Measurements from ENCODE around the gene HNRNPUL2.

The HNRNPUL2 gene

DNA sequence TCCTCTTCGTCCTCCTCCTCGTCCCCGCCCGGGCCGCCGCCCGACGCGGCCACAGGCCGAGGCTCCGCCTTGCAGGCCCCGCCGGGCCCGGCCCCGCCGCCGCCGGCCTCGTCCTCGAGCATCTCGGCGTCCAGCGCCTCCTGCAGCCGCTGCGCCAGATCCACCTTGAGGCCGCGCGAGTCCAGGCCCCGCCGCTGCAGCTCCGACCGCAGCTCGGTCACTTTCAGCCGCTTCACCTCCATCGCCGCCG is 417 bp downstream of the HNRNPUL2 start:
- no peak for DNase-seq (ENCODE audit: low spot score)

DNA sequence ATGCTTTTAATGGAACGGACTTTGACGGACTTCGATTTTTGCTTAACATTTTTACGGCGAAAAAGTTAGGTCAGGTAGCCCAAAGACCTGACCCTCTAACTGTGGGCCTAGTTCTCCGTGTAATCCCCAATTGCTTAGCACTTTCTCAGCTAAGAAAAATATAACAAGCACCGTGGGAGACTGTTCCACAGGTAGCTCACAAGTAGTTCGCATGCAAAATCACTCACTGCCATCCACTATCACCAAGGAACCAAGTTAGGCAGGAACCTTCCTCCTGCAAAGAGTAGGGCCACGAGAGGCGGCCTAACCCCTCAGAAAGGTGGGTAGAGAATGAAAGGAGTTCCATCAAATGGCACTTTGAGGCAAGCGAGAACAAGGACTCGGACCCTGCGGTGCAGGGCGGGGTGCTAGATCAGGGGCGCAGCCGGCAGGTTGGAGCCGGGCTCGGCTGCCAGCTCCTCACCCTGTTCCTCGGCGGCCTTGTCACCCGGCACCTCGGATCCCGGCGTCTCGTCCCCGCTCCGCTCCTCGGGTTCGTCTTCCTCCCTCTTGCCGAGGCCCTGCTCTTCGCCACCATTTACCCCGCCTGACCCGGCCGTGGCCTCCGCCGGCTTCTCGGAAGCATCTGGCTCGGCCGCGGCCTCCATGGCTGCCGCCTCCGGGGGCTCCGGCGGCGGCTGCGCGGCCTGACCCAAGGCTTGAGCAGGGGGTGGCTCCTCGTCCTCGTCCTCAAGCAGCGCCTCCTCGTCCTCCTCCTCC is 922 bp downstream of the HNRNPUL2 start:
- no peak for DNase-seq (ENCODE audit: low spot score)

GRCh38 chr11:62725646-62726045 is 1.6 kb downstream of the HNRNPUL2 start:
- DNase-seq (ENCODE audit: low spot score), result no peak

- no peak for DNase-seq (ENCODE audit: low spot score)
Measured at GRCh38 chr11:62724171-62724570, 3.1 kb downstream of the HNRNPUL2 start.

DNA sequence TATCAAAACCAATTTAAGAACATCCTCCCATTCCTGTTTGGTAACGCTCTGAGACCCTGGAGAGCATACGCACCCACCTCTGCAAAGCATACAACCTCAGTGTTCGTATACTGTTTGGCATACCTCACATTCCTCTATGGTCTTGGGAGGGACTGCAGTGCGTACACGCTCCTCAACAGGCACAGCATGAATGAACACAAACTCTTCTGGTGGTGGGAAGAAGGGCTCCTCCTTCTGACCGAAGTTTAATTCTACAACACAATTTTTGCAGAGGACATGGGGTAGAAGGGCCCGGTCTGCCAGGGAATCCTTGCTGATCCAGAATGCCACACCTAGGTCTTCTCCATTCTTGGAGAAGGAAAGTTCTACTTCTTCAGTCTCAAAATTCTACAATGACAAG is 5.3 kb downstream of the HNRNPUL2 start:
- DNase-seq (ENCODE audit: low spot score), result no peak

DNA sequence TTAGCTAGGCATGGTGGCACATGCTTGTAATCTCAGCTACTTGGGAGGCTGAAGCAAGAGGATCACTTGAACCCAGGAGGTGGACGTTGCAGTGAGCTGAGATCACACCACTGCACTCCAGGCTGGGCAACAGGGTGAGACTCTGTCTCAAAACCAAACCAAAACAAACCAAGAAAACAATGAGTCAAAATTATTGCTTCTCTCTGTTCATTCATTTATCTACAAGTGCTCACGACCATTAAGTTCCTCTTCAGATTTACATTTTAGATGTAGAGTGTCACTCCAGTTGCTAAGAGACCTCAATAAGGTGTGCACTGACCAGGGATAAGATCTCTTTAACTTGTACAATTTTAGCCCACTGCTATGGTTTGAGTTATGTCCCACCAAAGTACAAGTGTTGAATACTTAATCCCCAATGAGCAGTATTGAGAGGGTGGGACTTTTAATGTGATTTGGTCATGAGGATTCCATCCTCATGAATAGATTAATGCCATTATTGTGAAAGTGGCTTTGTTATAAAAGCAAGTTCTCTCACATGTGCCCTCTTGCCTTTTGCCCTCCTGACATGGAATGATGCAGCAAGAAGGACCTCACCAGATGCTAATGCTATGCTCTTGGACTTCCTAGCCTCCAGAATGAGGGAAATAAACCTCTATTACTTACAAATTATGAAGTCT is 7.8 kb downstream of the HNRNPUL2 start:
- no peak for DNase-seq (ENCODE audit: low spot score)

DNA sequence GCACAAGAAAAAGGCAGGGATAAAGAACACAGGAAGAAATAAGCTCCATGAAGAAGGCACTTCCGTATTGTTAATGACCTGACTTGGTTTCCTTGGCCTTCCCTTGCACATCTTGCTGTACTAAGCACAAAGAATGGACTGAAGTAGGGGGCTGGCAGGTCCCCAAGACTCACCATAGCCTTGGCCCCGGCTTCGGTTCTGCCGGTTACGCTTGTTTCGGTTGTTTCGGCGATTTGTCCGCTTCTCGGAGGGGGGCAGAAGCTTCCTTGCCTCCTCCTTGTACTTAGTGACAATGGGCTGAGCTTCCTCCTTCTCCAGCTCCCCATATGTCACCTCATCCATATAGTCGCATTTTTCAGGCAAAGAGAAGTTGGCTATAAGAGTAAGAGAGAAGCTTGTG is 10.4 kb downstream of the HNRNPUL2 start:
- DNase-seq (ENCODE audit: low spot score), result no peak

DNA sequence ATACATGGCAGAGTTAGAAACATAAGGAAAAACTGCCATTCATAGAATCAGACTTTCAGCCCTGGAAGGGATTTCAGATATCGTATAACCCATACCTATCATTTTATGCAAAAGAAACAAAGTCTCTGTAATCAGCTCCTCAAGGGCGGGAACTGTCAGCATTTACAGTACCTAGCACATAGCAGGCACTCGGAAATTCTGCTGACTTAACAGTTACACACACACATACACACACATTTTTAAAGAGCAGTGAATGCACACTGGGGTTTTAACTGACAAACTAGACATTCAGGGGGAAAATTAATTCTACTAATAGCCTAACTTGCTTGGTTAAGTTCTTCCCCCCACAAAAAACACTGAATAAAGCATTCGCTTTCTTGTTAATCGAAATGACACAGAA is 11.1 kb downstream of the HNRNPUL2 start:
- DNase-seq (ENCODE audit: low spot score), result no peak

- DNase-seq (ENCODE audit: low spot score), result no peak
Measured at GRCh38 chr11:62715150-62716130, 11.8 kb downstream of the HNRNPUL2 start.

- no peak for DNase-seq (ENCODE audit: low spot score)
Measured at GRCh38 chr11:62713343-62713742, 13.9 kb downstream of the HNRNPUL2 start.

GRCh38 chr11:62712861-62713260 is 14.4 kb downstream of the HNRNPUL2 start:
- DNase-seq (ENCODE audit: low spot score), result no peak

DNA sequence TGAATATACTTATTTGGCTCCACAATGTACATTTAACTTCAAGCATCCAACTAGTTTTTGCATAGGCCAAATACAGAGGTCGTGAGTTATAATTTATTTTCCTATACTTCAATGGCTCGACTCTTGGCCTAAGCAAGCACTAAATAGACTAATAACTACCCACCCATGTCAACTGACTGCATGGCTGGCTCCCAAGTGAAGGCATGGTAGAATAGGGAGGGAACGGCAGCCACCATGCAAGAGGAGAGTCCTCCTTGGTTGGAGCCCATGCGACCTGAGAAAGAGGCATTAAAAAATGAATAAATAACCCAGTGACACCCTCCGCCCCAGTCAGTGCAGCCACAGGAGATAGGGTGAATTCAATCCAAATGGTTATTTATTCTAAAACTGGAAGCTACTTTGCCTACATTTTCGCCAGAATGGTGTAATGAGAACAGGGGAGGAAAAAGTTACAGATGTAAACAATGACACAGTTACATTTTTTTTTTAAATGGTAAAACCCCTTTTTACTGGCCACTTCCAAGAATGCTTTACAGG is 14.9 kb downstream of the HNRNPUL2 start:
- DNase-seq (ENCODE audit: low spot score), result no peak

GRCh38 chr11:62710001-62710345 is 17.3 kb downstream of the HNRNPUL2 start:
- DNase-seq (ENCODE audit: low spot score), result no peak

DNA sequence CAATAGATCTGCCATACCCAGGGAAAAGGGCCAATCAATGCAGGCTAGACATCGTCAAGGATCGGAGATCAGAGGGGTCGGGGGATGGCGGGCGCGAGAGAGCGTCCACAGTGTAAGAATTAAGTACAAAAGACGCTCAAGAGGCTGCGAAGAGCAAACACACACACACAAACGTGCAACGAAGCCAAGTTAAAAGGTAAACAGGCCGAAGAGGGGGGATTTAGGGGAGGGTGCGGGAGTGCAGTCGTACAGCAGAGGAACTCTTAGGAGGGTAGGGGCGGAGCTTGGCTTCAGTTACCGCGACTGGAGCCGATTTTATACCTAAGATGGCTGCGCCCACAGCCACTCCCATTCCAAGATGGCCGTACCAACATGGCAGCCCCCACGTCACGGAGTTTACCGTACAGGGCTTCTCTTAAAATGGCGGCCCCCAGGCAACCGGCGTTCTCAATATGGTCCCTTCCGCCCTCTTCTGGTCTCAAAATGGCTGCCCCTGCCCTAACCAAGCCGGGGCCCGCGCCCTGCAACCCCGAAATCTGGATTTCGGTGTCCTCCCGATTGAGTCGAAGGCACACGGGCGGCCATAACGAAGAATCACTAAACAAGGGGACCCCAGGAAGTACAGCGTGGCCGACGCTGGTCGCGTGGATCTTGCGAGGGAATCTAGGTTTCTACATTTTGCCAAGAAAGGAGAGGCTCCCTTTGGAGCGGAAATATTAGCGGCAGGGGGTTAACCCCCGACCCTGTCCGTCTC is 17.8 kb downstream of the HNRNPUL2 start:
- peak; percentile 99 for DNase-seq (ENCODE audit: low spot score)

DNA sequence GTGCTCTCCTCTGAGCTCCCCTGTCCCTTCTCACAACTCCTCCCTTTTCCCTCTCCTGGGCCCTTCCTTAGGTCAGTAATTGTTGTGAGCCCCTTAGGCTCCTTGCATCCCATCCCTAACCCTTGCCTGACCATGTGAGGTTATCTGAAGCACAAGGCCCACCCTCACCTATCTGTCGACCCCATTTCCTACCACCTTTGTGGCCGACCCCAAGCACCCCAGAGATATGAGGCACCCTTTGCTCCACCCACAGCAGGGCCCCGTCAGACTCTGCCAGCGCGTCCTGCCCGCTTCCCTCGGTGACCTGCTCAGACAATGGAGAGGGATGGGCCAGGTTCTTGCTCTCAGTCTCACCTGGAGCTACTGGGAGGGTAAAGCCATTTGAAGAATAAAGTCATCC is 18.5 kb downstream of the HNRNPUL2 start:
- no peak for DNase-seq (ENCODE audit: low spot score)

DNA sequence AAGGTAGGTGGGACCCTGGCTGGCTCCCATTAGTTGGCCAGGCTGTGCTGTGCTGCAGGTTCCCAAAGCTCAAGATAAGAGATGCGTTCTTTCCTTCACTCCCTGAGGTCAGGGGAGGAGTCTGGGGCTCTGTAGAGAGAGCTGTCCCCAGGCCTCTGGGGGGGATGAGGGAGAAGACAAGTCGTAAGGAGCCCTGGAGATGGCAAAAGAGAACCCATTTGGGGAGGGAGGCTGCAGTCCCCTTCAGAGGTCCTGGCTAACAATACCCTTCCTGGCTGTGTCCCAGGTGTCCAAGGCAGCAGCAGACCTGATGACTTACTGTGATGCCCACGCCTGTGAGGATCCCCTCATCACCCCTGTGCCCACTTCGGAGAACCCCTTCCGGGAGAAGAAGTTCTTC is 18.9 kb downstream of the HNRNPUL2 start:
- DNase-seq (ENCODE audit: low spot score), result no peak

GRCh38 chr11:62707277-62707861 is 19.9 kb downstream of the HNRNPUL2 start, which contains the start of the genes BSCL2 and GNG3:
Gene BSCL2, minus strand, starts transcription at chr11:62707424. Its CDS starts 229 bp downstream, at chr11:62707195.
Gene GNG3, plus strand, starts transcription at chr11:62707676. Its CDS starts 620 bp downstream, at chr11:62708296.
- DNase-seq (ENCODE audit: low spot score), result peak; percentile 63

- DNase-seq (ENCODE audit: low spot score), result no peak
Measured at GRCh38 chr11:62706850-62707247, 20.4 kb downstream of the HNRNPUL2 start.

GRCh38 chr11:62705880-62706849 is 21.1 kb downstream of the HNRNPUL2 start:
- DNase-seq (ENCODE audit: low spot score), result peak; percentile 93

GRCh38 chr11:62705413-62705812 is 21.8 kb downstream of the HNRNPUL2 start:
- DNase-seq (ENCODE audit: low spot score), result no peak
